T-helper 22 cell (primary cell): ENCODE measurements around the gene VEZF1.

Experiments used
- DNase-seq: peaks from one replicate; pipeline ENCODE4 v3.0.0-alpha.2; 2020; ENCODE audit warnings: low read depth

VEZF1 gene

GRCh38 chr17:57999010-57999495, 11.0 kb upstream of the VEZF1 start:
- DNase-seq, result no peak

- no peak for DNase-seq
Measured at GRCh38 chr17:57997085-57997809, 9.2 kb upstream of the VEZF1 start.

GRCh38 chr17:57995076-57995956, 7.3 kb upstream of the VEZF1 start:
- peak; percentile 10 for DNase-seq

GRCh38 chr17:57994436-57994835, 6.4 kb upstream of the VEZF1 start:
- DNase-seq, result no peak

- no peak for DNase-seq
Measured at GRCh38 chr17:57993471-57994365, 5.7 kb upstream of the VEZF1 start.

GRCh38 chr17:57991537-57991936, 3.5 kb upstream of the VEZF1 start:
- no peak for DNase-seq

GRCh38 chr17:57990037-57990436, 2.0 kb upstream of the VEZF1 start:
- no peak for DNase-seq

- DNase-seq, result no peak
Measured at GRCh38 chr17:57988301-57989250, 522 bp upstream of the VEZF1 start.

GRCh38 chr17:57986841-57987580, 1.0 kb downstream of the VEZF1 start:
- peak; percentile 5 for DNase-seq

- DNase-seq, result no peak
Measured at GRCh38 chr17:57985675-57985974, 2.4 kb downstream of the VEZF1 start.

- no peak for DNase-seq
Measured at GRCh38 chr17:57984936-57985674, 2.9 kb downstream of the VEZF1 start.

- no peak for DNase-seq
Measured at GRCh38 chr17:57984261-57984890, 3.7 kb downstream of the VEZF1 start.

GRCh38 chr17:57983446-57983845, 4.6 kb downstream of the VEZF1 start:
- no peak for DNase-seq

GRCh38 chr17:57982452-57983170, 5.4 kb downstream of the VEZF1 start:
- no peak for DNase-seq

- no peak for DNase-seq
Measured at GRCh38 chr17:57980522-57980921, 7.5 kb downstream of the VEZF1 start.

- DNase-seq, result no peak
Measured at GRCh38 chr17:57979076-57979475, 9.0 kb downstream of the VEZF1 start.

GRCh38 chr17:57976594-57976993, 11.5 kb downstream of the VEZF1 start:
- no peak for DNase-seq

- no peak for DNase-seq
Measured at GRCh38 chr17:57975044-57975443, 13.0 kb downstream of the VEZF1 start.
